Sigmoid colon (tissue), 4 donors: ENCODE measurements around the gene SDCBP2.

Source experiments
- CTCF ChIP-seq, 4 experiments: fragments of 450-650 bp in 3 of 4; fragments of 200-600 bp in 1 of 4; IDR thresholded peaks; one replicate each; pipeline ENCODE4 v1.5.1; 2016 to 2019; ENCODE audit warnings: antibody characterized with exemption in 4 of 4, mild to moderate bottlenecking in 3 of 4, moderate library complexity in 2 of 4
- EP300 ChIP-seq, 4 donors: sonication (generic); formaldehyde crosslinking; IDR thresholded peaks; one replicate each; pipeline ENCODE4 v1.6.1; 2017; ENCODE audit warnings: antibody characterized with exemption in 4 of 4
- POLR2A ChIP-seq, 2 donors: fragments of 450-650 bp; IDR thresholded peaks; one replicate each; pipeline ENCODE4 v1.6.1; 2016; ENCODE audit warnings: antibody characterized with exemption in 2 of 2, mild to moderate bottlenecking in 2 of 2, moderate library complexity in 2 of 2

- no peak for TF ChIP-seq POLR2A (IDR thresholded peaks at IDR 0.05)
- no peak for TF ChIP-seq CTCF (IDR thresholded peaks at IDR 0.05)
- no peak for TF ChIP-seq EP300 (IDR thresholded peaks at IDR 0.05)
Measured at GRCh38 chr20:1338096-1338495, 9.2 kb upstream of the SDCBP2 start.
